ENCODE measurements around the gene AS3MT. TPM values are rescaled to one million over a fixed set of nuclear protein-coding genes. Genes with fewer than 3 reads are reported as not detected.

The AS3MT gene
- polyA plus RNA-seq, 1 of the 3 experiments (the other 2 are of a cell fraction): 9.0 TPM

DNA sequence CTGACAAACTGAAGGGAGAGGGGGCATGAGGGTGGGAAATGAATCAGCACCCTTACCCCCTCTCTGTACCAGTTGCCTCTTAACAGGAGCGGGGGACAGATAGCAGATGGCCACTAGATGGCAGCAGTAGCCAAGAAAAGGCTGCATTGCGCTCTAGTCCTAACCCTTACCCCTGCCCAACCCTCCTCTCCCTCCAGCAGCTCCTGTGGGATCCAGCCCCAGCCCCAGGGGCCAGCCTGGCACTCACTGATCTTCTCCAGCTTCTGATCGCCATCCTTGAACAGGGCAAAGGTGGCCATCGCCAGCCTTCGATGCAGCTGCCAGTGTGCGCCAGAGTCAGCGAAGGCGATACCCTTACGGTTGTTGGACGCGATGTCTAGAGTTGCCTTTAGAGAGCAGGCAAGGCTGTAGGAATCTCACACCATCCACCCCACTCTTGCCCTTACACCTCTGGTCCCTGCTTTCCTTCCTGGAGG, 34.2 kb upstream of the AS3MT start:
- Histone ChIP-seq H3K9ac (no peak overlapping the region), H3K27ac (ENCODE audit: low read depth in 2 of 2, low read length in 1 of 2) (no peak overlapping the region), H3K4me3 (ENCODE audit: low read depth in 2 of 2, low read length in 1 of 2) (no peak overlapping the region; a peak in 1 of 4 replicates), H3K9me2 (no peaks in the 10 kb centered on the region), H3K27me3 (ENCODE audit: insufficient read depth) (no peaks in the 10 kb centered on the region), H3F3A (replicated peaks; ENCODE audit: insufficient read depth) (no peaks in the 10 kb centered on the region), H4K20me1 (ENCODE audit: insufficient read depth) (no peaks in the 10 kb centered on the region), H3K36me3 (replicated peaks in 1 of 2; ENCODE audit: control insufficient read depth in 1 of 2, insufficient read depth in 2 of 2, low read length in 1 of 2) (no peaks in the 10 kb centered on the region), H3K4me1 (ENCODE audit: control insufficient read depth in 1 of 2, insufficient read depth in 2 of 2, low read depth in 1 of 2, low read length in 1 of 2) (no peaks in the 10 kb centered on the region; a peak in 1 of 4 replicates), H3K79me2 (ENCODE audit: insufficient read depth) (no peaks in the 10 kb centered on the region), H3K4me2 (no peak overlapping the region), H3K9me3 (no peaks in the 10 kb centered on the region), H2AFZ (ENCODE audit: low read depth) (no peak overlapping the region)
- TF ChIP-seq RAD21 (IDR thresholded peaks at IDR 0.05; ENCODE audit: low read length) (peak; percentile 94), EZH2phosphoT487 (IDR thresholded peaks at IDR 0.05; ENCODE audit: borderline replicate concordance, low read depth) (no peak), JUND (IDR thresholded peaks at IDR 0.05) (no peak), NFIC (IDR thresholded peaks at IDR 0.05; ENCODE audit: borderline replicate concordance) (no peak), GABPA (IDR thresholded peaks at IDR 0.05; ENCODE audit: low read depth) (no peak), RCOR1 (IDR thresholded peaks at IDR 0.05; ENCODE audit: low read length) (no peak), SMC3 (IDR thresholded peaks at IDR 0.05; ENCODE audit: low read depth, low read length) (peak; percentile 92), CHD2 (IDR thresholded peaks at IDR 0.05; ENCODE audit: low read length, partially characterized antibody) (no peak), CTCF (IDR thresholded peaks at IDR 0.05) (peak; percentile 88), YY1 (IDR thresholded peaks at IDR 0.05; ENCODE audit: low read depth) (no peak), ZBTB33 (IDR thresholded peaks at IDR 0.05; ENCODE audit: borderline replicate concordance, low read depth) (no peak), GATA2 (CRISPR knock-in tag; IDR thresholded peaks at IDR 0.05) (no peak)
- peak; percentile 86 for DNase-seq
- ChIA-PET POLR2A (no interaction called here), CTCF (interaction anchor here (0.5 to 5.4 kb wide), 34 partner anchors 9 to 729 kb away, joined by 3 to 71 read pairs (median 4); partner anchors contain the start of genes AS3MT, BORCS7, CNNM2 and WBP1L)
- 72% methylated on average over 11 of the region's 11 CpGs for WGBS (ENCODE audit: low lambda C conversion rate)

- Histone ChIP-seq H3K9me3 (no peaks in the 10 kb centered on the region), H3K9ac (no peak within 1 kb of the TSS), H3K79me2 (ENCODE audit: insufficient read depth) (no peaks in the 10 kb centered on the region), H4K20me1 (ENCODE audit: insufficient read depth) (no peaks in the 10 kb centered on the region), H3K4me3 (ENCODE audit: low read depth in 2 of 2, low read length in 1 of 2) (no peak within 1 kb of the TSS), H3K27ac (ENCODE audit: low read depth in 2 of 2, low read length in 1 of 2) (no peak within 1 kb of the TSS), H2AFZ (ENCODE audit: low read depth) (no peak within 1 kb of the TSS), H3K9me2 (no peaks in the 10 kb centered on the region), H3K36me3 (replicated peaks in 1 of 2; ENCODE audit: control insufficient read depth in 1 of 2, insufficient read depth in 2 of 2, low read length in 1 of 2) (no peaks in the 10 kb centered on the region), H3F3A (replicated peaks; ENCODE audit: insufficient read depth) (no peaks in the 10 kb centered on the region), H3K4me1 (ENCODE audit: control insufficient read depth in 1 of 2, insufficient read depth in 2 of 2, low read depth in 1 of 2, low read length in 1 of 2) (no peaks in the 10 kb centered on the region; a peak in 1 of 4 replicates), H3K4me2 (no peak within 1 kb of the TSS), H3K27me3 (ENCODE audit: insufficient read depth) (no peaks in the 10 kb centered on the region)
- no peak for DNase-seq
- ChIA-PET POLR2A (interaction anchor here (0.6 kb wide), 1 partner anchor 89 kb away, joined by 3 read pairs; no protein-coding TSS in a partner anchor), CTCF (interaction anchor here (1.2 to 5.4 kb wide), 6 partner anchors 64 to 648 kb away, joined by 4 to 71 read pairs (median 5); no protein-coding TSS in a partner anchor)
- 51% methylated on average over 2 of the region's 5 CpGs for WGBS (ENCODE audit: low lambda C conversion rate)
- TF ChIP-seq, protein P1, sequence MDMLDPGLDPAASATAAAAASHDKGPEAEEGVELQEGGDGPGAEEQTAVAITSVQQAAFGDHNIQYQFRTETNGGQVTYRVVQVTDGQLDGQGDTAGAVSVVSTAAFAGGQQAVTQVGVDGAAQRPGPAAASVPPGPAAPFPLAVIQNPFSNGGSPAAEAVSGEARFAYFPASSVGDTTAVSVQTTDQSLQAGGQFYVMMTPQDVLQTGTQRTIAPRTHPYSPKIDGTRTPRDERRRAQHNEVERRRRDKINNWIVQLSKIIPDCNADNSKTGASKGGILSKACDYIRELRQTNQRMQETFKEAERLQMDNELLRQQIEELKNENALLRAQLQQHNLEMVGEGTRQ (IDR thresholded peaks at IDR 0.05; ENCODE audit: borderline replicate concordance, low read depth, low read length): no peak
- TF ChIP-seq IRF3 (IDR thresholded peaks at IDR 0.05; ENCODE audit: low read depth, low read length) (no peak), POLR2AphosphoS5 (IDR thresholded peaks at IDR 0.05; ENCODE audit: low read depth, low read length) (no peak), RAD21 (IDR thresholded peaks at IDR 0.05; ENCODE audit: low read length) (no peak), FOXJ3 (CRISPR knock-in tag; IDR thresholded peaks at IDR 0.05) (no peak), MEF2A (IDR thresholded peaks at IDR 0.05; ENCODE audit: borderline replicate concordance, low read depth) (no peak), RFX5 (IDR thresholded peaks at IDR 0.05; ENCODE audit: low read length) (no peak), FOXM1 (IDR thresholded peaks at IDR 0.05; ENCODE audit: low read depth) (no peak), NRF1 (IDR thresholded peaks at IDR 0.05; ENCODE audit: low read depth, low read length) (no peak), GATA2 (CRISPR knock-in tag; IDR thresholded peaks at IDR 0.05) (no peak), TEAD4 (IDR thresholded peaks at IDR 0.05; ENCODE audit: borderline replicate concordance, insufficient read depth) (no peak)
- TF ChIP-seq, protein P2, sequence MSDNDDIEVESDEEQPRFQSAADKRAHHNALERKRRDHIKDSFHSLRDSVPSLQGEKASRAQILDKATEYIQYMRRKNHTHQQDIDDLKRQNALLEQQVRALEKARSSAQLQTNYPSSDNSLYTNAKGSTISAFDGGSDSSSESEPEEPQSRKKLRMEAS (IDR thresholded peaks at IDR 0.05; ENCODE audit: low read depth): no peak
Measured at GRCh38 chr10:102837230-102837721, 32.0 kb upstream of the AS3MT start, which contains the start of gene CYP17A1. Gene CYP17A1 (minus strand): TSS chr10:102837413. CDS start chr10:102837361, 52 bp downstream.

Data from SK-N-SH (cell line).